UCSD-AML1 (cell line): Measurements from ENCODE around the gene CANT1.

Experiments used
- DNase-seq: peaks from one replicate; lab custom pipeline; 2025; ENCODE audit not compliant: unreplicated experiment; lab: John Stamatoyannopoulos, UW

Gene CANT1

DNA sequence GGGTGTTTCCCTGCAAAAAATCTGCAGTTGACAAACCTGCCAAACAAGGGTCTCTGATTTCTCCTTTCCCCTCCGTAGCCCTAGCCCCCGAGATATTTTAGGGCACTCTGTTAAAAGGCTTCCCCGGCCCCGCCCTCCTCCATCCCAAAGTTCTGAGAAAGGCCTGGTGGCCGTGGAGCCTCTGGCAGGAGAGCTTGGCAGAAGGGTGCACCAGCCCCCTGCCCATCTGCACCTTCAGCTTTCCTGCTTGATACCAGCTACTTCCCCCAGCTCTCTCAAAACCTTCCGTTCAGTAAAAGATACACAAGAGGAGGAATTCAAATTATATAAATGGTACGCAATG, 711 bp upstream of the CANT1 start:
- DNase-seq: no peak

GRCh38 chr17:79008666-79009387, 737 bp downstream of the CANT1 start:
- DNase-seq: no peak

- DNase-seq: no peak
These were observed 1.8 kb downstream of the CANT1 start for GRCh38 chr17:79007504-79008381.

DNA sequence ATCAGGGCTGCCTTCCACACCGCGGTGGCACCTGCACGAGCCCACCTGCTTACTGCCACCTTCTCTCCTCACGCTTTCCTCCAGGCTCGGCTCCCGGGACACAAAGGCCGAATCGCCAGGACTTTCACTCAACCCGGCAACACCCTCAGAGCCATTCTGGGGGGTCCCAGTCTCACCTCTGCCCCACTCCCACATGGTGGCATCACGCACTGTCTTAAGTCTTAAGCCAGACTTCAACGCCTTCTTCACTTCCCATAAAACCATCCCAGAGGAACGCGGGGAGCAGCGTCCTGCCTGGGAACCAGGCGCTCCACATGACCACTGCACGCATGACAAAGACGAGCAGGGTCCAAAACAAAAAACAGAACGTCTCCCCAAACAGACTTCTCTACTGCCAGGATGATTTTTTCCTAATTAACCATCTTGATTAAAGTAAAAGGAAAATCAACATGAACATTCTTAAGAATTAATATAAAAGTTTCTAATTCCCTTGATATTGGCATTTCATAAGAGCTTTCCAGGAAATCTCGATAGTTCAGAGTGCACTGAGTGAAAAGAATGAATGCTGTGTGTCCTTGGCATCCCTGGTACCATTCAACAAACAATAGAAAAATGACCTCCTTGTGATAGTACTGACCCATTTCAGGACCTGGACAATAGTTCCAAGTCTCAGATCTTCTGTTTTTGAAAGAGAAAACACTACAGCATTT, 2.6 kb downstream of the CANT1 start:
- no peak for DNase-seq

GRCh38 chr17:79006046-79006445, 3.5 kb downstream of the CANT1 start:
- DNase-seq: no peak

DNA sequence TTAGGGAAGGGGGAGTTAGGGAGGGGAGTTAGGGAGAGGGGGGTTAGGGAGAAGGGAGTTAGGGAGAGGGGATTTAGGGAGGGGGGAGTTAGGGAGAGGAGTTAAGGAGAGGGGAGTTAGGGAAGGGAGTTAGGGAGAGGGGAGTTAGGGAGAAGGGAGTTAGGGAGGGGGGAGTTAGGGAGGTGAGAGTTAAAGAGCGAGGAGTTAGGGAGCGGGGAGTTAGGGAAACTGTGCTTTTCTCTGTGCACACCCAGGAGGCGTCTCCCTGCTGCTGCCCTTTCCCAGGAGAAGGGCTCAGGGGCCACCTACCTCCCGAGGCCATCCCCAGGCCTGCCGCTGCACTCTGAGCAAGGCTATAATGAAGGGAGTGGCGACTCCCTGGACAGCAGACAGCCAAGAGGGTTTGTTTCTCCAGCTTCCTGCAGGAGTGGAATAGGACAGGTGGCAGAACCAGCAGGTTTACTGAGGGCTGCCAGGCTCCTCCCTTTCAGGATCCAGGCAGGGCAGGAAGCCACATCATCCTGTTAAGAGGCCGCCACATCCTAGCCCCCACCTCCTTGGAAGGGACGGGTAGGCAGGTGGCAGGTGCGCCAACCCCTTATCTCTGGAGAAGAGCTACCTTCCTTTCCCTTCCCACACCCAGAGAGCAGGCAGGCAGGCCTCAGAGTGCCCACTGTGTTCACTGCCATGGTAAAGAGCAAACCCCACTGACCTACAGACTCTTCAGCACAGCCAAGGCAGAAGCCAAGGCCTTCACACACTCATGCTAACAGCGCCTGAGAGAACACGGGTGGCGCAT, 4.3 kb downstream of the CANT1 start:
- DNase-seq: peak; percentile 30

- no peak for DNase-seq
These were observed 5.7 kb downstream of the CANT1 start for GRCh38 chr17:79003661-79004411.

DNA sequence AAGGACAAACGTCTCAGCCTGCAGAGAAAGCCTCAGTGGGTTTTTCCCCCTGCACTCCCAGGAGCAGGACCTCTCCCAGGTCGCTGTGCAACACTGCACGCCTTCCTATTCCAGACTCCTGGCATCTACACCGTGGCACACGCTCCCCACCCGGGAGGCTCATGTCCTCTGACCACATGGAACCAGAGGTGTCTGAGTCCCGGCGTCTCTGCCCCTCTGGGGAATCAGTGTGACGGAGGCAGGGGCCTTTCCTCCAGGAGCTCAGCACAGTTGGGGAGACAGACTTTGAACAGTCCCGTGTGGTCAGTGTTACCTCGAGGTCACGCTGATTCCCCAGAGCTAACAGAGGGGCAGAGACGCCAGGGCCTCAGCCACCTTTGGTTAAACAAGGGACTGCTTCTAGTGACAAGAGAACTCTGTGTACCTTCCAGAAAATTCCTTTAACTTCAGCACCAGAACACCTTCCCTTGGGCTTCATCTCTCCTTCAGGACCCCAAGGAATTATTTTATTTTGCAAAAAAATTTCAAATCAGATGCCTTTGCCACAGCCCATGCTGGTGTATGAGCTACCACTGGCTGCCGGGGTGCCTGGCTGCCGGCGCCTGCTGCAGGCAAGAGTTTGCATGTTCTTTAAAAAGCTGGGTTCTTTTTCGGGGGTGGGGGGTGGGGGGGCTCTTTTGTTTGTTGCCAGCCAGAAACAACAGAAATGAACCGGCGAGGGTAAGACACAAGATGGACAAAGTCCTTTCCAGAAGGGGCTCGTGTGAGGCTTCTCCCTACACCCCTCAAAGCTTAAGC, 6.6 kb downstream of the CANT1 start:
- no peak for DNase-seq

GRCh38 chr17:79002291-79002690, 7.3 kb downstream of the CANT1 start:
- DNase-seq: no peak

DNA sequence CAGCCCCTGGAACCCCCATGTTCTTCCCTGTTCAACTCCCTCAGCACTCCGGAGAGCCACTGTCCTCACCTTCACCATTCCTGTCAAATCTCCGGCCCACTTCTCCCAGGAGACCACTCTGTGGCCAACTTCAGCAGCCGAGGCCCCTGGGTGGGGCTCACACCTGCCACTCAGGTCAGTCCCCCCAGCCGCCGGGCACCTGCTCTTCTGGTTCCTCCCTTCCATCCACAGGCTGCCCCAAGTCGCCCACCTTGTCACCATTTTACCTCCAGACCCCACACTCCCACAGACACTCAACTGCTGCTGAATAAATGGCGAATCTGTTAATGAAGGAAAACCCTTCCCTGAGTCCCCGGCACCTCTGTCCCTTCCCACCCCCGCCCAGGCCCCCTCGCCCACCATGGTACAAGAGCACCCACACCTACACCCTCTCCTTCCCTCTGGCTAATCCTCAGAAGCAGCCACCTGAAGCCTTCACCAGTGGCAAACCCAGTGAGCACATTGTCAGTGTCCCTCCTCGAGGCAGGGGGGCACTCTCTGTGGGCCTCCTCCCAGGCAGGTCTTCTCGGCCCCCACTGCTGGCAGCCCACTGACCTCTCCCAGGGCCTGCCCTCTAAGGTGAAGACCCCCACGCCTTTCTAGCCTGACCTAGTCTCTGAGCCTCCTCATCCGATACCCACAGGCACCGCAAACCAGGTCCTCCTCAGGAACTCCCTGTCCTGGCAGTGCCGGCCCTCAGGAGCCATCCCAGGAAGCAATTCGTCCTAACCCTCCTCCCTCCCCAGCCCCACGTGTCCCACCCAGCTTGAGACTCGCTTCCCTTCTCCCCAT, 8.2 kb downstream of the CANT1 start:
- no peak for DNase-seq

DNA sequence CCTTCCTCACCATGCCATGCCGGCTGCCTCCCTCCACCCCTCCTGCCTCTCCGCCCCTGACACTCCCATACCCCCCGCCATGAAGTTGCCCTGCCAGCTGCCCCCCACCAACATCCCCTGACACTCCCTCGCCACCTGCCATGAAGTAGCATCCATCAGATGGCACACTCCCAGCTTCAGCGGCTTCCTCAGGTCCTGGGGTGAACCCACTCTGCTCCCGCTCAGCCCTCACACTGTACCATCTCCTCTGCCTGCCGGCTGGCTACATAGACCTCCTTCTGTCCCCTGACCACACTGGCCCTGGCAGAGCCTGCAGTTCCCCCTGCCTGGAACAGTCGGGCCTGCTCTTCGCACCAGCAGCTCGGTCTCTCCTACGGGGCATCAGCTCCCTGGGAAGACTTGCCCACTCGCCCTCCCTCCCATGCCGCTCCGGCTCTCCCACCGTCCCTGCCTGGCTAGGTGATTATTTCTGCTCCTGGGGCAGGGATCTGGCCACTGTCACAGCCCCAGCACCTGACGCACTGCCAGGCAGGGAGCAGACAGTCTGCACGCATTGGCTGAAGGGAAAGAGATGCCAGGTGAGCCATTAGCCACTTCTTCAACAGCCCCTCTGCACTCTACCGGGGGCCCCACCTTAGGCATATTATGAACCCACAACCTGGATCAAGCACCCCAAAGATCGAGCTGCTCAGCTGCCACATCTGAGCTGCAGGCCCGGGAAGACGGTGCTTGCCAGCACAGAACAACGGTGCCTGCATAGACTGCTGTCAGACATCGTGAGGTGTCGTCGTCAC, 9.0 kb downstream of the CANT1 start:
- DNase-seq: no peak

DNA sequence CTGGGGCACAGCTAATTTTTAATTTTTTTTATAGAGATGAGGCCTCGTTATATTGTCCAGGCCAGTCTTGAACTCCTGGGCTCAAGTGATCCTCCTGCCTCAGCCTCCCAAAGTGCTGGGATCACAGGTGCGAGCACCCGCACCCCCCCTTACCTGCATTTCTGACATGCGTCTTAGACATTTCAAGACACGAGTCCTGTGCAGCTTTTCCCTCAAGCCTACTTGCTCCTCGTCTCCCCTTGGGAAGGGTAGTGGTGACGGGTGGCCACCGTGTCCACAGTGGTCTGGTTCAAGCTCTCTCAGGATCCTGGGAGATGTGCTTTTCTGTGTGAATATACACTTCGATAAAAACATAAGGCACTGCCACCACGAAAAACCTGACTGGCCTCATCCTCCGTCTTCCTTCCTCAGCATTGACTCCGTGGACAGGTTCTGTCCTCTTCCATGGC, 9.6 kb downstream of the CANT1 start:
- DNase-seq: no peak

- no peak for DNase-seq
These were observed 10.4 kb downstream of the CANT1 start for GRCh38 chr17:78999056-78999768.

GRCh38 chr17:78998311-78999055, 11.1 kb downstream of the CANT1 start:
- DNase-seq: no peak

DNA sequence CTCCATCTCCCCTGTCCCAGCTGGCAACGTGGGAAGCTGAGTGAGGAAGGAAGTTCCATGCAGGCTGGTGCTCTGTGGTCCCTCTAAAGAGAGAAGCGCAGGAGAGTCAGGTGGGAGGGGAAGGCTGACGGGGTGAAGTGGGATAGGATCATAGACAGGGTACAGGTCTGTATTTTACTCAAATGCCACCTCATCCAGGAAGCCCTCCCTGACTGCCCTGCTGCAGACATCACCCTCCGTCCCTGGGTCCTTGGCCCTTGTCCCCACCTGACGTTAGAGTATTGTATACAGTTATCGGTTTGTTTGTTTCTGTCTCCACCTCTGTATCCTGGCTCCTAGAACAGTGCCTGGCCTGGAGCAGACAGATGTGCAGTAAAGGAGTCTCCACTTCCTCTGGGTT, 11.7 kb downstream of the CANT1 start:
- no peak for DNase-seq

DNA sequence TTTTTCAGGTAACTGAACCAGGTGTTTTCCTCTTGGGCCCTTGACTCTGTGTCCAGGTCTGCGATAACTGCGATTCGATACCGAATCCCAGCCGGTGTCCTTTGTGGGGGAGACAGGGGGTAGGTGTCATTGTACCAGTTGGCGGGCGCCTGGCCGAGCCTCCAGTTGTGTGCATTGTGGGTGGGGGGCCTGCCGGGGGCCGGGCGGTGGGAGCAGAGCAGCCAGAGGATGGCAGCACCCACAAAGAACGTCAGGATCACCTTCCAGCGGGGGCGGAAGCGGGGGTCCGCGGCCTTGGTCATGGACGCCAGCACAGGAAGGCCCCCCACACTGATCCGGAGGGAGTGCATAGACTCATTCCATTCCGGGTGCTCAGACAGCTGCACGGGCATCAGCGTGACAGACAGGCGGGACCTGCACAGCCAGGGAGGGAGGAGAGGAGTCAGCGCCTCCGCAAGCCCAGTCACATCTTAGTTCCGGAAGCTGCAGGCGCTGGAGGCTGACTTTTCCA, 12.3 kb downstream of the CANT1 start:
- no peak for DNase-seq
